Vagina (tissue), 2 donors: ENCODE measurements around the gene SEMG2.

Experiments
- CTCF ChIP-seq, 3 experiments: fragments of 450-650 bp in 2 of 3; fragments of 200-600 bp in 1 of 3; sonication (generic) in 1 of 3; IDR thresholded peaks; one replicate each; pipeline ENCODE4 v1.5.1; 2017 to 2019; ENCODE audit warnings: antibody characterized with exemption in 3 of 3, mild to moderate bottlenecking in 2 of 3, moderate library complexity in 2 of 3
- POLR2A ChIP-seq, 2 donors: fragments of 450-650 bp; IDR thresholded peaks; one replicate each; pipeline ENCODE4 v1.6.1; 2017; ENCODE audit warnings: antibody characterized with exemption in 2 of 2, mild to moderate bottlenecking in 2 of 2, moderate library complexity in 2 of 2

GRCh38 chr20:45269056-45269455 lies 47.9 kb downstream of the SEMG2 start:
- TF ChIP-seq CTCF (IDR thresholded peaks at IDR 0.05) (no peak), POLR2A (IDR thresholded peaks at IDR 0.05) (no peak)
